H1 (cell line): ENCODE results near the gene IFNL2. TPM values are rescaled to one million over a fixed set of nuclear protein-coding genes. Genes with fewer than 3 reads are reported as not detected.

Experiments
- CTCF ChIA-PET: fragments of 300-600 bp; sonication (Branson Sonifier 250); formaldehyde crosslinking; loops from one replicate; lab custom pipeline; 2021; ENCODE audit not compliant: partially characterized antibody; lab: Charles Lee
- POLR2A ChIA-PET: fragments of 300-600 bp; sonication (Branson Sonifier 250); formaldehyde crosslinking; loops from one replicate; lab custom pipeline; 2021; ENCODE audit warnings: inconsistent platforms; ENCODE audit not compliant: partially characterized antibody; lab: Charles Lee
- DNase-seq, 2 experiments: peaks; one replicate each; pipeline versions ENCODE4 v3.0.0 to v3.0.0-alpha.2; 2010 to 2022; ENCODE audit warnings: low spot score in 2 of 2, low read depth in 1 of 2, mixed read lengths in 1 of 2
- FAIRE-seq: peaks from 2 replicates; lab custom pipeline; 2011; peaks lifted over from hg19 to GRCh38; lab: Jason Lieb, UNC
- H2AFZ ChIP-seq: 2 replicates; pipeline ENCODE4 v1.8.1; 2012; ENCODE audit warnings: low read length, inconsistent platforms
- H2AK5ac ChIP-seq: 2 replicates; pipeline ENCODE4 v1.6.1; 2013; ENCODE audit warnings: low read depth, low read length
- H2BK120ac ChIP-seq: replicated peaks from 2 replicates; pipeline ENCODE3; 2013; ENCODE audit warnings: low read depth, low read length, inconsistent platforms
- H2BK12ac ChIP-seq: 2 replicates; pipeline ENCODE4 v1.6.1; 2013; ENCODE audit warnings: low read depth, low read length
- H2BK15ac ChIP-seq: 2 replicates; pipeline ENCODE4 v1.6.1; 2013; ENCODE audit warnings: low read length
- H2BK20ac ChIP-seq: 2 replicates; pipeline ENCODE4 v1.6.1; 2013; ENCODE audit warnings: low read length
- H2BK5ac ChIP-seq: 2 replicates; pipeline ENCODE4 v1.6.1; 2013; ENCODE audit warnings: low read depth, low read length
- H3K14ac ChIP-seq: 2 replicates; pipeline ENCODE4 v1.6.1; 2013; ENCODE audit warnings: inconsistent platforms; ENCODE audit not compliant: insufficient read length
- H3K18ac ChIP-seq: 2 replicates; pipeline ENCODE4 v1.6.1; 2013; ENCODE audit warnings: low read length; ENCODE audit errors: extremely low read depth
- H3K23ac ChIP-seq: 2 replicates; pipeline ENCODE4 v1.6.1; 2013; ENCODE audit warnings: inconsistent platforms; ENCODE audit not compliant: insufficient read length
- H3K23me2 ChIP-seq: 2 replicates; pipeline ENCODE4 v1.6.1; 2013; ENCODE audit warnings: low read depth, low read length
- H3K27ac ChIP-seq: 2 replicates; pipeline ENCODE4 v1.6.1; 2011; ENCODE audit warnings: low read depth, low read length, inconsistent platforms
- H3K27me3 ChIP-seq, 4 experiments: replicated peaks in 1 of 4; 1 replicate in 1 of 4; 2 replicates in 3 of 4; pipeline versions ENCODE4 v1.6.1 to v1.8.1; 2011 to 2013; ENCODE audit warnings: low read length in 3 of 4, mild to moderate bottlenecking in 3 of 4, inconsistent platforms in 2 of 4, mixed read lengths in 2 of 4, moderate library complexity in 1 of 4; ENCODE audit not compliant: control insufficient read depth in 3 of 4, insufficient read depth in 3 of 4; ENCODE audit errors: extremely low read depth in 1 of 4
- H3K36me3 ChIP-seq, 4 experiments: 2 replicates each; pipeline versions ENCODE4 v1.6.1 to v1.8.1; 2011 to 2013; ENCODE audit warnings: mild to moderate bottlenecking in 4 of 4, low read length in 3 of 4, moderate library complexity in 2 of 4, control low read depth in 1 of 4, inconsistent platforms in 1 of 4; ENCODE audit not compliant: insufficient read depth in 4 of 4, control insufficient read depth in 2 of 4
- H3K4ac ChIP-seq: replicated peaks from 2 replicates; pipeline ENCODE3; 2013; ENCODE audit warnings: low read length, low read depth, mixed read lengths, inconsistent platforms; ENCODE audit not compliant: insufficient read length
- H3K4me1 ChIP-seq, 4 experiments: replicated peaks in 1 of 4; 1 replicate in 1 of 4; 2 replicates in 3 of 4; pipeline versions ENCODE4 v1.6.1 to v1.8.1; 2011 to 2013; ENCODE audit warnings: low read length in 3 of 4, inconsistent platforms in 2 of 4, mixed read lengths in 1 of 4; ENCODE audit not compliant: insufficient read depth in 4 of 4, control insufficient read depth in 3 of 4
- H3K4me2 ChIP-seq, 2 experiments: 2 replicates each; pipeline versions ENCODE4 v1.6.1 to v1.8.1; 2011 to 2013; ENCODE audit warnings: low read depth in 2 of 2, low read length in 2 of 2, control low read depth in 1 of 2, inconsistent platforms in 1 of 2, mild to moderate bottlenecking in 1 of 2; ENCODE audit not compliant: insufficient read depth in 1 of 2
- H3K4me3 ChIP-seq, 4 experiments: fragments of 200-600, 300-600 bp in 1 of 4; sonication (generic), shearing (Covaris generic), sonication (Bioruptor Twin) in 1 of 4; 2 replicates each; pipeline versions ENCODE4 v1.5.1 to v1.8.1; 2011 to 2016; ENCODE audit warnings: low read length in 4 of 4, low read depth in 3 of 4, control low read depth in 2 of 4, inconsistent platforms in 2 of 4, mild to moderate bottlenecking in 2 of 4, mixed read lengths in 1 of 4, moderate library complexity in 1 of 4; ENCODE audit not compliant: insufficient read depth in 2 of 4; ENCODE audit errors: extremely low read depth in 1 of 4
- H3K56ac ChIP-seq: replicated peaks from 2 replicates; pipeline ENCODE3; 2013; ENCODE audit warnings: low read depth, mild to moderate bottlenecking, mixed read lengths, low read length, inconsistent platforms; ENCODE audit not compliant: insufficient read length
- H3K79me1 ChIP-seq: 2 replicates; pipeline ENCODE4 v1.6.1; 2013; ENCODE audit warnings: low read depth, low read length, control low read depth
- H3K79me2 ChIP-seq, 2 experiments: 2 replicates each; pipeline versions ENCODE4 v1.6.1 to v1.8.1; 2012 to 2013; ENCODE audit warnings: low read length in 2 of 2, mild to moderate bottlenecking in 2 of 2, inconsistent platforms in 1 of 2; ENCODE audit not compliant: insufficient read depth in 2 of 2, control insufficient read depth in 1 of 2
- H3K9ac ChIP-seq, 4 experiments: replicated peaks in 1 of 4; 1 replicate in 1 of 4; 2 replicates in 3 of 4; pipeline versions ENCODE4 v1.6.1 to v1.8.1; 2011 to 2013; ENCODE audit warnings: low read depth in 3 of 4, low read length in 3 of 4, control low read depth in 2 of 4, mild to moderate bottlenecking in 2 of 4, moderate library complexity in 2 of 4, inconsistent platforms in 1 of 4; ENCODE audit errors: extremely low read depth in 1 of 4
- H3K9me3 ChIP-seq, 2 experiments: 2 replicates each; pipeline versions ENCODE4 v1.6.1 to v1.8.1; 2012 to 2013; ENCODE audit warnings: mild to moderate bottlenecking in 2 of 2, moderate library complexity in 2 of 2, control low read depth in 1 of 2, inconsistent platforms in 1 of 2, low read depth in 1 of 2, low read length in 1 of 2, mixed read lengths in 1 of 2; ENCODE audit not compliant: insufficient read depth in 2 of 2
- H4K20me1 ChIP-seq, 2 experiments: replicated peaks in 1 of 2; 2 replicates each; pipeline versions ENCODE3 to v1.8.1; 2011 to 2013; ENCODE audit warnings: inconsistent platforms in 2 of 2, low read length in 2 of 2, mild to moderate bottlenecking in 1 of 2; ENCODE audit not compliant: insufficient read depth in 2 of 2, control insufficient read depth in 1 of 2
- H4K5ac ChIP-seq: 2 replicates; pipeline ENCODE4 v1.6.1; 2013; ENCODE audit warnings: low read length, low read depth, mixed read lengths, inconsistent platforms; ENCODE audit not compliant: insufficient read length
- H4K8ac ChIP-seq: 2 replicates; pipeline ENCODE4 v1.8.0; 2013; ENCODE audit warnings: mild to moderate bottlenecking, moderate library complexity, low read length, inconsistent platforms; ENCODE audit not compliant: insufficient read depth; ENCODE audit errors: extremely low read depth
- H4K91ac ChIP-seq: replicated peaks from 2 replicates; pipeline ENCODE3; 2013; ENCODE audit warnings: low read length, mixed read lengths, inconsistent platforms; ENCODE audit not compliant: insufficient read length
- CHD2 ChIP-seq: IDR thresholded peaks from 2 replicates; pipeline ENCODE4 v1.6.1; 2012; ENCODE audit warnings: low read length, improper control_type of control experiment
- EZH2 ChIP-seq: fragments of 200-600 bp; sonication (generic); IDR thresholded peaks from 2 replicates; pipeline ENCODE4 v1.7.1; 2012; ENCODE audit warnings: low read depth, mild to moderate bottlenecking, moderate library complexity, low read length, inconsistent platforms; ENCODE audit not compliant: severe bottlenecking
- JUND ChIP-seq: IDR thresholded peaks from 2 replicates; pipeline ENCODE4 v1.6.1; 2011; ENCODE audit warnings: mild to moderate bottlenecking, improper control_type of control experiment, low read length
- POLR2AphosphoS5 ChIP-seq: IDR thresholded peaks from 2 replicates; pipeline ENCODE4 v1.6.1; 2011; ENCODE audit warnings: low read depth, low read length
- RAD21 ChIP-seq, 2 experiments: IDR thresholded peaks in 1 of 2; conservative IDR thresholded peaks in 1 of 2; 2 replicates each; pipeline ENCODE4 v1.6.1; 2011; ENCODE audit warnings: low read depth in 2 of 2, low read length in 2 of 2, improper control_type of control experiment in 1 of 2, inconsistent platforms in 1 of 2, mild to moderate bottlenecking in 1 of 2, moderate library complexity in 1 of 2
- RNF2 ChIP-seq: fragments of 200-900, 300-1000 bp; sonication (generic); IDR thresholded peaks from 2 replicates; pipeline ENCODE4 v1.7.1; 2016; ENCODE audit warnings: borderline replicate concordance, low read depth, mild to moderate bottlenecking, antibody characterized with exemption, low read length; ENCODE audit not compliant: poor library complexity, severe bottlenecking; ENCODE audit errors: missing control alignments
- SIRT6 ChIP-seq: IDR thresholded peaks from one replicate; pipeline ENCODE4 v1.7.1; 2012; ENCODE audit warnings: low read length, inconsistent platforms
- SP1 ChIP-seq: IDR thresholded peaks from 2 replicates; pipeline ENCODE4 v1.6.1; 2011; ENCODE audit warnings: low read depth, low read length
- TAF7 ChIP-seq: optimal IDR thresholded peaks from 2 replicates; pipeline ENCODE3; 2011; ENCODE audit warnings: low read depth, mild to moderate bottlenecking, inconsistent platforms, low read length, moderate library complexity, borderline replicate concordance
- WGBS, 2 experiments: shearing (Covaris generic) in 1 of 2; methylation state at CpG; one replicate each; pipeline versions ENCODE4 v1.1.6 to v1.1.7; 2013 to 2015; ENCODE audit warnings: low lambda C conversion rate in 2 of 2, mixed read lengths in 2 of 2, inconsistent platforms in 1 of 2, low coverage in 1 of 2, missing lambda C conversion rate in 1 of 2; ENCODE audit not compliant: insufficient replicate concordance in 2 of 2, insufficient coverage in 1 of 2, insufficient read length in 1 of 2; ENCODE audit errors: extremely low coverage in 1 of 2, missing lambda C conversion rate in 1 of 2; 5-methylcytosine and 5-hydroxymethylcytosine counted together
- polyA plus RNA-seq, 7 experiments: library from polyadenylated mRNA; depleted of rRNA in 3 of 7; stranded (reverse) in 5 of 7; unstranded in 2 of 7; fragments of >200 nt in 5 of 7; fragments of 200-250 nt in 2 of 7; gene quantifications; 1 replicate in 5 of 7; 2 replicates in 1 of 7; 4 replicates in 1 of 7; pipeline versions ENCODE4 v1.2.1 to v1.2.3, GENCODE V29; 2011 to 2013; ENCODE audit warnings: missing spikeins in 2 of 7, mixed read lengths in 2 of 7
- total RNA-seq: library from RNA; stranded (reverse); fragmentation: NEBNext Ultra II Directional; extraction: Animal tissue kit (Norgen Biotek cat#: 25700); gene quantifications from 2 replicates; pipeline ENCODE4 v1.2.1, GENCODE V29; 2021

The IFNL2 gene
- total and polyA plus RNA-seq, 2 of the 8 experiments (the other 6 are each of a cell fraction or from before 2014, with no cell fraction given), result not detected

- H3K4me2 ChIP-seq, result no peak overlapping the region
- no peak overlapping the region for H2AFZ ChIP-seq
- H2AK5ac ChIP-seq, result no peak overlapping the region
- H3K79me1 ChIP-seq, result no peaks in the 10 kb centered on the region
- H2BK15ac ChIP-seq, result no peak overlapping the region
- H3K56ac ChIP-seq, result no peak overlapping the region
- H3K9ac ChIP-seq, result no peak overlapping the region
- H3K27ac ChIP-seq, result no peak overlapping the region
- H3K36me3 ChIP-seq, result no peaks in the 10 kb centered on the region
- H3K23me2 ChIP-seq, result peaks cover 2% of the 10 kb centered on the region; the same call in 1 of the 2 replicates
- no peak for FAIRE-seq
- H3K79me2 ChIP-seq, result no peaks in the 10 kb centered on the region
- no peak for DNase-seq
- no peak overlapping the region for H3K23ac ChIP-seq
- H3K4me1 ChIP-seq, result peaks cover 0 to 2% (median 0%) of the 10 kb centered on the region in 4 experiments; a peak in 1 of 7 replicates
- no peak overlapping the region for H2BK5ac ChIP-seq
- 71% methylated on average over 4 of the region's 4 CpGs; no CpG with 5 or more reads in 1 of the 2 experiments for WGBS, 2 experiments
- H3K14ac ChIP-seq, result no peak overlapping the region
- peaks cover 0 to 3% of the 10 kb centered on the region in 2 experiments for H4K20me1 ChIP-seq
- H3K18ac ChIP-seq, result no peak overlapping the region
- no peak overlapping the region for H2BK20ac ChIP-seq
- ChIA-PET CTCF (interaction anchor here (0.5 to 1.3 kb wide), 2 partner anchors 81 to 179 kb away, joined by 3 read pairs; no protein-coding TSS in a partner anchor), POLR2A (interaction anchor here (1.1 kb wide), 1 partner anchor 10 kb away, joined by 6 read pairs; no protein-coding TSS in a partner anchor)
- H2BK120ac ChIP-seq, result no peak overlapping the region
- no peak overlapping the region for H3K4me3 ChIP-seq
- no peaks in the 10 kb centered on the region for H3K9me3 ChIP-seq
- no peak overlapping the region for H3K4ac ChIP-seq
- H4K5ac ChIP-seq, result no peak overlapping the region
- no peak overlapping the region for H2BK12ac ChIP-seq
- no peak overlapping the region for H4K91ac ChIP-seq
- no peak overlapping the region for H4K8ac ChIP-seq
- H3K27me3 ChIP-seq, result no peaks in the 10 kb centered on the region; a peak in 1 of 7 replicates
- TF ChIP-seq JUND (no peak), CHD2 (no peak), RAD21 (IDR thresholded peaks at IDR 0.05 in 1 of 2, conservative IDR thresholded peaks at IDR 0.05 in 1 of 2; ENCODE audit: low read depth in 2 of 2, low read length in 2 of 2) (no peak), RNF2 (no peak), SIRT6 (no peak), SP1 (no peak), TAF7 (no peak), EZH2 (no peak), POLR2AphosphoS5 (no peak)
Measured at GRCh38 chr19:39293394-39293793, 25.2 kb downstream of the IFNL2 start.
